Measurements from ENCODE around the gene TCAIM.

DNA sequence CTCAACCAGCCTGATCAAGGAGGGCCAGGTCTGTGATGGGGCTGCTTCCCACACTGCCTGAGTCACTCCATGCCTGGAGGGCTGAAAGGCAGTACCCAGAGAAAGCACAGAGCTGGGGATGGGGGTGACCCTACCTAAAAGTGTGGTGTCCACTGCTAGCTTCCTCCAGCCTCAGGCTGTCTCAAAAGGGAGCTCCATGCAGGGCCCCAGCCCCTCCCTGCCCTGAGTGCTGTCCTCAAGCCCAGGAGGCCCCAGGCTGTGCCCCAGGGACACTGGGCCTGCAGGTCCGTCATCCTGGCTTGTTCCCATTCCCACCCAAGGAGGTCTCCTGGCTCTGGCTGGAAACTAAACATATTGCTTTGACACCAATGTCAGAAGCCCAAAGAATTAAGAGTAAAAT is 82.1 kb downstream of the TCAIM start:
- TF ChIP-seq MZF1 (tag by site-specific recombination; IDR thresholded peaks at IDR 0.05; ENCODE audit: borderline replicate concordance) (no peak), BCL11B (tag by site-specific recombination; IDR thresholded peaks at IDR 0.05; ENCODE audit: low read depth) (no peak), ZNF785 (tag by site-specific recombination; IDR thresholded peaks at IDR 0.05) (no peak), ZNF266 (tag by site-specific recombination; IDR thresholded peaks at IDR 0.05; ENCODE audit: low read depth) (no peak), ZNF121 (tag by site-specific recombination; IDR thresholded peaks at IDR 0.05) (no peak), ZNF146 (tag by site-specific recombination; IDR thresholded peaks at IDR 0.05) (no peak)
- TF ChIP-seq, protein P1, sequence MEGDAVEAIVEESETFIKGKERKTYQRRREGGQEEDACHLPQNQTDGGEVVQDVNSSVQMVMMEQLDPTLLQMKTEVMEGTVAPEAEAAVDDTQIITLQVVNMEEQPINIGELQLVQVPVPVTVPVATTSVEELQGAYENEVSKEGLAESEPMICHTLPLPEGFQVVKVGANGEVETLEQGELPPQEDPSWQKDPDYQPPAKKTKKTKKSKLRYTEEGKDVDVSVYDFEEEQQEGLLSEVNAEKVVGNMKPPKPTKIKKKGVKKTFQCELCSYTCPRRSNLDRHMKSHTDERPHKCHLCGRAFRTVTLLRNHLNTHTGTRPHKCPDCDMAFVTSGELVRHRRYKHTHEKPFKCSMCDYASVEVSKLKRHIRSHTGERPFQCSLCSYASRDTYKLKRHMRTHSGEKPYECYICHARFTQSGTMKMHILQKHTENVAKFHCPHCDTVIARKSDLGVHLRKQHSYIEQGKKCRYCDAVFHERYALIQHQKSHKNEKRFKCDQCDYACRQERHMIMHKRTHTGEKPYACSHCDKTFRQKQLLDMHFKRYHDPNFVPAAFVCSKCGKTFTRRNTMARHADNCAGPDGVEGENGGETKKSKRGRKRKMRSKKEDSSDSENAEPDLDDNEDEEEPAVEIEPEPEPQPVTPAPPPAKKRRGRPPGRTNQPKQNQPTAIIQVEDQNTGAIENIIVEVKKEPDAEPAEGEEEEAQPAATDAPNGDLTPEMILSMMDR (tag by site-specific recombination; IDR thresholded peaks at IDR 0.05) = no peak

All from HEK293 (cell line).